Kidney capillary endothelial cell (primary cell): ENCODE results near the gene NAPB.
A peak's percentile ranks its signal among the peaks of the same experiment; 100 is the strongest.
"Not testable (repeated sequence)": the region's sequence is repeated elsewhere in the genome, so short reads cannot be mapped to it uniquely, and the experiment has no call there.

Experiments
- DNase-seq: peaks from one replicate; pipeline ENCODE4 v3.0.0-alpha.2; 2018; ENCODE audit warnings: low spot score

NAPB gene

DNA sequence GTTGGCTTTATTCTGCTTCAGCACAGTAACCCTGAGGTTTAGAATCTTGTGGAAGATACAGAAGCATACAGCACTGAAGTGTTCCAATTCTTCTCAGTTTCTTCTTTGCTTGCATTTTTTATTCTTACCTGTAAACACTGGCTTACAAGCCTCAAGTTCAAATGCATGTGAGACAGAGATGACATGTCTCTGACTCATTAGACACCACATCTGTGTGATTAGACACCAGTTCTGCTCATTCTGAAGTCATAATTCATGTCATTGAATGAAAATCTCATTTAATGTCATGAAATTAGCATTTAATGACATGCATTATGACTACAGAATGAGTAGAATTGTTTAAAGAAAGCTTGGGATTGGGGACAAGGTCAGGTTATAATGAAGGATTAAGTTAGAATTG is 53.5 kb downstream of the NAPB start:
- DNase-seq: no peak

DNA sequence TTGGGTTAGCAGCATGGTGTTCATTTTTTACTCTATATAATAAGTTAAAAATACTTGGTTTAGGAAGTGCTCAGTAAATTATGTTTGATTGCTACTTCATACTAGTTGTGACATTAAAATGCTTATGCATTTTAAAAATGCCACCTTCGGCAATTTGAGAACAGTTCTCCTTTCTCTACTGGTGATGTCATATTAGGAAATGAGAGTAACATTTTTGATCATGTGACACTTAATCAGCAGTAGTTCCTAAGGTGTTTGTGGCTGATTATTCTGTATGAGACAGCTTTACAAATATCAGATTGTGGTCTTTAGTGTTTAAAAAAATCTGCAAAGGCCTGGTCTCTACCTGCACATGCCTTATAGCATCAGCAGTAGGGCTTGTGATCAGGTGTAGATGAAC is 54.9 kb downstream of the NAPB start:
- DNase-seq: no peak

DNA sequence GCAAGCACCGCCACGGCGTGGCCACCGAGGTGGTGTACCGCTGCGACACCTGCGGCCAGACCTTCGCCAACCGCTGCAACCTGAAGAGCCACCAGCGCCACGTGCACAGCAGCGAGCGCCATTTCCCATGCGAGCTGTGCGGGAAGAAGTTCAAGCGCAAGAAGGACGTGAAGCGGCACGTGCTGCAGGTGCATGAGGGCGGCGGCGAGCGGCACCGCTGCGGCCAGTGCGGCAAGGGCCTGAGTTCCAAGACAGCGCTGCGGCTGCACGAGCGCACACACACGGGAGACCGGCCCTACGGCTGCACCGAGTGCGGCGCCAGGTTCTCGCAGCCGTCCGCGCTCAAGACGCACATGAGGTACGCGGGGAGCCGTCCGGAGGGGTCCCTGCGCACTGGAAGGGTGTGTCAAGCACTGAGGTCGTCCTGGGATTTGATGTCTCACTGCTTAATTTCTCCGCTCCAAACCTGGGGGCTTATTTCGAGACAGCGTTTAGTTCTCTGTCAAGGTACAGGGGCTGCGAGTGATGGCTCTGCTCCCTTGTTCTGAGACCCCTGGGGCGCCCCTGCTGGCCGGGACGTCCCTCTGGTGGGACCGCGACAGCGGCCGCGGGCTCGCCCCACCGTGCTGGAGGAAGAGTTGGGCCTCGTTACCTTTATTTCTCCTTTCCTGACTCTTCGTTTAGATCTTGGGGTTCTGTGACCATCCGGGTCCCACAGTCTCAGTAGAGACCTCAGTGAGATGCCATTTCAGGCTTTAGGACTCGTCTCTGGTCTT is 55.7 kb downstream of the NAPB start:
- DNase-seq: no peak

DNA sequence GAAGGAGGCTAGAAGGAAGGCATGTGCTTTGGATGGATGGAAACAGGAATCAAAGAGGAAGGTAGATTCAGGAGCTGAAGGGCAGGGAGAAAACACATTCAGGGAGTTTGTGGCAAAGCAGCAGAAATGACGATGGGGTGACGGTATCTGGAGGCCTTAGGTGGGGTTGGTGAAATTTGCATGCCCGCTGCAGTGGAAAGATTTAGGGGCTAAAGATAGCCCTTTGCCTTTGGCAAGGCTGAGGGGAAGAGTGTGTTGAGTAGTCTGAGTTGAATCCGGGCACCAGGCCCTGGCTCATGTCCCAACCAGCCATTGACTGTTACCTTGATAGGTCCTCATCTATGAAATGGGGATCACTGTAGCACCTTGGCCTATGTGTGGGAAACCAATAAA is 58.0 kb downstream of the NAPB start:
- no peak for DNase-seq

DNA sequence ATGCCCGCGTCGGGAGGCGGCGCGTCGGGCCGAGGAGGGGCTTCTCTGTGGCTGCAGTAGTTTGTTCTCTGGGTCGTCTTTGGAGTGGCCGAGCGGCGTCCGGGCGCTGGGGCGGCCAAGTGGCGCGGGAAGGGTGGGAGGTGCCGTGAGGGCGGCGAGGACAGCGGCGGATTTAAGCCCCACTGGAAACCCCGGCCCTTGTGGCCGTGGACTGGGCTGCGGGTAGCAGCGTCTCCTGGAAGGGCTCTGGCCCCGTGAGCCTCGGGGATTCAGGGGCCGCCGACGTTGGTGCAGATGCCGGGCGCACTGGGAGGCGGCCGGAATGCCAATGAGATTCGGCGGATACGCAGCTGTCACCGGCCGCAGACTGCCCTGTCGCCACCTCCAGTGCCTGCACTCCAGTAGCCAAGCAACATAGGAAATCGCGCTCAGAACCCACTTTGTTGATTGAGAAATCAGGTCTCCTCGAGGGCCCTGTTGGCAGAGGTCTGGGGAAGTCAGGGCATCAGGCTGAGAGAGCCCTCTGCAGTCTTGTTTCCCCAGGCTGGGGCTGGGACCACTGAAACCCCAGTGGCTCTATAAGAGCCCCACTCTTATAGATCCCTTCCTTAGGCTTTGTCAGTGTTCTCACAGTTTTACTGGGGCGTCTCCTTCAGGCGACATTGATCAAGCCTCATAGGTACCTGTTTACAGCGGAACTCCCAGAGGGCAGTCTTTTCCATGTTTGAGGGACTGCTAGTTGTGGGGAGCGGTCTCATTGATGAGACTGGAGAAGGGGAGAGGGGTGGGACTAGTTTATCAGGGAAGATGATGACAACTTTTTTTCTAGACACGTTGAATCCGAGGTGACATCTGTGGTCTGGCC is 58.7 kb downstream of the NAPB start:
- DNase-seq: peak; percentile 59

DNA sequence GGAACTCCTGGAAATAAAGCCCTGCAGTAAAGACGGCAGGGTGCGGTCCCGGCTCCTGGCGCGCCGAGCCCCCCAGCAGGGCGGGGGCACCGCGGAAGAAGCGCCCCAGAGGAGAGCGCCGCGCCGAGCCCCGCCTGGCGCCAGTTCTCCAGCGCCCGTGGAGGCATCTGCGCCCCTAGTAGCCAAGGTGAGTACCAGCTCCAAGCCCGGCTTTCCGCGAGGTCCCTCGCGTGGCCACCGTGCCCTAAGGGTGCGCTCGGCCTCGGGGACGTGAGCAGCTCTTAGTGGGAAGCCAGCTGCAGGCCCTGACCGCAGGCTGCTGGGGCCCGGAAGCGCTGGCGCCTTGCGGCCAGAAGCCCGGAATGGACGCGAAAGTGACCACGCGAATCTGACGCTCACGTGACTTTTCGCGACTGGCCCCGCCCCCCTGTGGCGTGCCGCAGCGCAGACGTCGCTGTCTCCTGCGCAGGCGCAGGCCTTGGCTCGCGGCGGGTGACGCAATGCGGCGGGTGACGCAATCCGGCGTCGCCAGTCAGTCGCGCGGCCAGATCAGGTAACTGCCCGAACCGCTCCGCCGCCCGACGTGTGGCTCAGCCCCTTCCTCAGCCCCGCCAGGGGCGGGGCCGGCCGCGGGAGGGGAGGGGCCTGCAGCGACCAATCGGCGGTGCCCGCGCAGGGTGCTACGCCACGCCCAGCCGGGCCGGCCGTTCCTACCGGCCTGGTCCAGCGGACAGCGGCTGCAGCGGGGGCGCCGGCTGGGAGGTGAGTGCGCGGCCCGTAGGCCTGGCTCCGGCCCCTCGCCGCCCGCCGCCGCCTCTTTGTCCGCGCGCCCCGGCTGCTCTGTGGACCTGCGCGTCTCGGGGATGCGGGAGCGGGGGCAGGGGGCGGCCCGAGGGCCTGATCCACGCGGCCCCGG is 59.6 kb downstream of the NAPB start, which contains the start of gene GZF1:
Gene GZF1, plus strand, starts transcription at position 707 of the 916 bp plus-strand sequence. CDS start 2,202 bp downstream, outside the sequence.
- peak; percentile 97 for DNase-seq

DNA sequence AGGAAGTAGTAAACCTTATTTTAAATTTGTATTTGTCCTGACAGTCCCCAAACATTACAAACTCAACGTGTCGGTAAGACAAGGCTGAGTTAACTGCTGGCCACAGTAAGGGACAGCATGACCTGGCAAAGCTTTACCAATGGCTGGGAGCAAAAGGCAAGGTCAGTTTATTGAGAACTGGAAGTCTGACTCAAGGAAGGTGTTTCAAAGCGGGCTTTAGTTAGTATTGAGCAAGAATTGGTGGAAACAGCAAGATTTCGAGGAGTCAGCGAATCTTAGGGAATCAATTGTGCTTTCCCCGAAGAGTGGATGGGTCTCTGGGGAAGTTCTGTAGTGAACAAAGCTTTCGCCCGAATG is 60.2 kb downstream of the NAPB start:
- DNase-seq: peak; percentile 37

DNA sequence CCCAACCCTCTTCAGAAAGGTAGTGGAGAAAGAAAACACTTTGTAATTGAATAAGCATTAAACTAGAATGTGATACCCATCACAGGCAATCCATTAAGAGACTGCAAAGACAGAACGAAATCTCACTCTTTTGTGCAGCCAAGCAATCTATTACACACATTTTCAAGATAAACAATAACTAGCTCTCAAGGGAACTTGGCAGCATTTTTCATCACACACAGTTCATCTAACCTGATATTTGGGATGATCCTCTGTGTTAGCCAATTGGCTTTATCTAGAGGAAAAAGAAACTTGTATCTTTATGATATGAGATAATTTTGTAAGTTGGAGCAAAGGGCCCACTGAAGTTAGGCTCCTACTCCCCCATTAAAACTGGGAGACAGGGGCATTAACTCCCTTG is 60.8 kb downstream of the NAPB start:
- no peak for DNase-seq

DNA sequence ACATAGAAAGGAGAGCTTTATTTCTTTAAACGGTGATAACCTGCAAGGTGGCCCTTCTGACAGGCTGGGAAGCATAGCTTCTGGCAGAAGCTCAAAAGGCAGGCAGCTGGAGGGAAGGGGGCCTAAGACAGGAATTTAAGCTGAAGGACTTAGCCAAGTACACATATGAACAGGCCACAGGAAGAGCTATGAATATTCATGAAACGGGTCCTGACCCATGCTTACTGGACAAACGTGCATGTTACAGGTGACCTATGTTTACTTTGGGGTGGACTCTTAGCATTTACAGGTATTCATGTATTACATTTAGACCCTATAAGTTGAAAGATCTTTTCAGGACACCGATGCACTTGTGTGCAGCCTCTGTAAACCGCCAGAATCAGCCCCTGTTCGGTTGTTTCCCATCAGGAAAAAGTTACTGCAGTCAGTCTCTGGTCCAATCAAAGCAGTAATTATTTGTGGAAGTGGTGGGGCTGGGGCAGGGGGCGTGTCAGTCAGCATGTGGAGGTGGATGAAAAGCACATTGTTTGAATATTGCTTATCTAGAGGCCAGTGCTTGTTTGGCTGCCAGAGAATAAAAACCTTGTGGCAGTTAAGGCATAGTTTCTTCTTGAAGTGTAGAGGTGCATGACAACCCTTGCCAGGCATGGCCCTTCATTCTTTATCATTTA is 62.2 kb downstream of the NAPB start:
- DNase-seq: no peak

DNA sequence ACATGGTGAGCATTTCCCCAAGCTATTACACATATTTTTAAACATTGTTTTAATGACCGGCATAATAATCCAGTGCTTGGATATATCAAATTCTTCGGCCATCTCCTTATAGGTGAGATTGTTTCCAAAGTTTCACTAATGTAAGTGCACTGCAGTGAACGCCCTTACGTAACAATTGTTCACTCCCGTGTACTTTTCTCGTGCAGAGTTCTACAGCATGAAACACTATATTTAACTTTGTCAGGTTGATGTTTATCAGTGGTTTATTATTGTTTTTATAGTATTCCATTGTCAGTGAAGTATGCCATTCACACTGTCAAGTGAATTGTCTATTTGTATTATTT is 62.8 kb downstream of the NAPB start:
- DNase-seq: no peak

DNA sequence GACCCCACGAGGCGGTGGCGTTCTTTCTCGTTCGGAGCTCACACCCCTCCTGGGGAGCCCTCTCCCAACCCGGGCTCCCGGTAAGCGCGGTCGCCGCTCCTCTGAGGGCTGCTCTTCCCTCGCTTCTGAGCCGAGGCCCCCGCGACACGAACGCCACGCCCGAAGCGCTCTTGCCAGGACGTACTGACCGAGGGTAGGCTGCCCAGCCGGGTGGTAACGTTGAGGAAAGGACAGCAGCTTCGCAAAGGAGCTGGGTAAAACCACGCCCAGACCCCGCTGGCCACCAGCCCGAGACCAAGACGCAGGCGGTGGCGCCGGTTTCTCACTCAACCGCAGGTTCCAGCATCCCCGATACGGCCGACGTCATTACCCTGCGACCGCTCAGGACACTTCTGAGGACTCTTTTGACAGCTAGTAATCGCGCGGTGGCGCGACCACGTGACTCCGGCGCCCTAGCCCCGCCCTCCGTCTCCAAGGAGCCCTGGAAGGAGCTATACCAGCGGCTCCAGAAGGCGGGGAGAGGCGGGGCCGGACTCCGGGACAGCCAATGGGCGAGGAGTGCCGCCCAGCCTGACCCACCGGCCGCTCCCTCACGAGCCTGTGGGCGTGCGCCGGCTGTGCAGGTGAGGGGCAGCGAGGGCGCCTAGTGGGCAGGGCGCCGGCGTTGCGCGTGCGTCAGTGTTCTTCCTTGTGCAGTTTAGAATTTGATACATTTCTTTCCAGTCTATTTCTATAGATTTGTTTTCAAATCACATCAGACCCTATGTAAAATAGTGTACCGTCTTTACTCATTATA is 63.3 kb downstream of the NAPB start:
- peak; percentile 99 for DNase-seq

DNA sequence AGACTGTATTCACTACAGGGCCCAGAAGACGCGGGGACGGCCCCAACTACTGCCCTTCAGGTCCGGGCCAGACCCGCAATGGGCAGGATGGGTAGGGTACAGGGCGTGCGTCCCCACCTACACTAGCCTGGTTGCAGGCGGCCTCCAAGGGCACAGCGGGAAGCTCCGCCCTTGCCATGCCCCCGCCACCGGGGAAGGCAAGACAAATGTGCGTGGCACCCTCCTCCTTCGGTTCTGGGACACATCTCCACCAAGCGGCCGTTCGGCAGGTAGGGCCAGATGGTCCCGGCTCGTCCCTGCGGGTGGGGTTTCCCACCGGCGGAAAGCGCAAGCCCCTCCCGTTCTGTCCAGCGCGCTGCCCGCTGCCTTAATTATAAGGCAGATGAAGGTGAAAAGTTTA is 65.1 kb downstream of the NAPB start:
- DNase-seq: no peak

DNA sequence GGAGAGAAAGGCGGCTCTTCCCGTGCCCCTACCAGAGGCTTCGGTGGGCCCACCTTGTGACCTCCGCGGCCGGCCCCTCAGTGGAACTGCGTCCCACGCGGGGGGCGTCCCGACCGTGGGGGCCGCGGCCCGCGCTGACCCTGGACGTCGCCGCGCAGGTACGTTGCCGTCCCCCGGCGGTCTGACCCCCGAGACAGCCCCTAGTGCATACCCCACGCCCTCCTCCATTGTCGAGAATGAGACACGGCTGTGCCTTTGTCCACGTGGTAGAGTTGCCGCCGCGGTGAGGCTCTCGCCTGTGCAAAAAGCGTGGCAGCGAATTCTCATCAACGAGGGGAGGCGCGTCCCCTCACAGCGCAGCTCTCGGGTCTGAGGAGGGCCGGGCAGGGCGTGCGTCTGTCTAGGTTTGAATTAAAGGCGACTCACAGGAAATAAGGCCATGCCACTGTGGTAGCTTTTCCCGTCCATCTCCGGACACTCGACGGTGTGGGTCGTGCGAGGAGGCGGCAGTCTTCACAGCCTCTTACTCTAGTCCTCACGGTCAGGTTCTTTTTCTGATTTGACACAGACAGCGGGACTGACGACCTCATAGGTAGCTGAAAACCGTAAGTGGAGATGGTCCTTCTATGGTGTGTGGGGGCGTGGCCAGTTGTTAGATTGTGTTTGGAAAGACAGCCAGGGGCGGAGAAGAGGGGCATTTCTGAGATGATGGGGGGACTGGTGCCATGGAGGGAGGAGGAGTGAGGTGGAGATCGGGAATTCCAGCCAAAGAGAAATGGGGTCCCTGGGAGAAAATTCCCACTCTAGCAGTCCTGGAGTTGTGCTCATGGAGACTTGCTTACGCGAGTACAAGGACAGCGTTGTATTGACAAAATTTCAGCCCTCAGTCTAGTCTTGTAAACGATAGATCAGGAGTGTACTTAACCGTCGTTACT is 70.1 kb downstream of the NAPB start:
- peak; percentile 39 for DNase-seq

DNA sequence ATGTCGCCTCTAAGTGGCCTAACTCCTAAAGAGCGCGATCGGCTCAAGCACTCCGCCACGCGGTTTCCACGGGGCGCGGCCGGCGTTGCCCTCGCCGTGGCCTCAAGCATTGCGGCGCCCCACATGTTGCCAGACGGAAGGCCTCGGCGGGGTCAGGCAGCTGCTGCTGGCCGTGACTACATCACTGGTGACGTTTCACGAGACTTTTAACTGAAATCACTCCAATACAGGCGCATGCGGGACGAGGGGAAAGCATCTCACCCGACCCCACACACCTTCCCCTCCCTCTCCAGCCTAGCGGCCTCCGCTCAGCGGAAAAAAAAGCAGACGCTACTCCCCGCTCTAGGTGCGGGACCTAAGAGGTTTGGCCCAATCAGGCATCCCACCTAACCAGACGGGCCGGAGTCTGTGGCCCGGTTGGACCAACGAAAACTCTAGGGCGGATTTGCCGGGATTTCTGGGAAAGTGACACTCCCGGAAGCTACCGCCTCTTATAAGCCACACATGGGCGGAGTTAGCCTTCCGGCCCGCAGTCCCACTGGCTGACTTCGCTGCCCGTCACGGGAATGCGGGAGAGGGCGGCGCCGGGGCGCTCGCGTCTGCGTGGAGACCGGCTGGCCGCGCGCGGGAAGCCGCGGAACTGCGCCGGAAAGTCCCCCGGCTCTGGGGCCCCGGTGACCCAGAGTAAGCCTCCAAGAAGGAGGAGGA is 70.9 kb downstream of the NAPB start, which contains the start of gene NXT1:
Gene NXT1, plus strand, starts transcription at position 596 of the 708 bp plus-strand sequence. CDS start 3,251 bp downstream, outside the sequence.
- DNase-seq: peak; percentile 95

DNA sequence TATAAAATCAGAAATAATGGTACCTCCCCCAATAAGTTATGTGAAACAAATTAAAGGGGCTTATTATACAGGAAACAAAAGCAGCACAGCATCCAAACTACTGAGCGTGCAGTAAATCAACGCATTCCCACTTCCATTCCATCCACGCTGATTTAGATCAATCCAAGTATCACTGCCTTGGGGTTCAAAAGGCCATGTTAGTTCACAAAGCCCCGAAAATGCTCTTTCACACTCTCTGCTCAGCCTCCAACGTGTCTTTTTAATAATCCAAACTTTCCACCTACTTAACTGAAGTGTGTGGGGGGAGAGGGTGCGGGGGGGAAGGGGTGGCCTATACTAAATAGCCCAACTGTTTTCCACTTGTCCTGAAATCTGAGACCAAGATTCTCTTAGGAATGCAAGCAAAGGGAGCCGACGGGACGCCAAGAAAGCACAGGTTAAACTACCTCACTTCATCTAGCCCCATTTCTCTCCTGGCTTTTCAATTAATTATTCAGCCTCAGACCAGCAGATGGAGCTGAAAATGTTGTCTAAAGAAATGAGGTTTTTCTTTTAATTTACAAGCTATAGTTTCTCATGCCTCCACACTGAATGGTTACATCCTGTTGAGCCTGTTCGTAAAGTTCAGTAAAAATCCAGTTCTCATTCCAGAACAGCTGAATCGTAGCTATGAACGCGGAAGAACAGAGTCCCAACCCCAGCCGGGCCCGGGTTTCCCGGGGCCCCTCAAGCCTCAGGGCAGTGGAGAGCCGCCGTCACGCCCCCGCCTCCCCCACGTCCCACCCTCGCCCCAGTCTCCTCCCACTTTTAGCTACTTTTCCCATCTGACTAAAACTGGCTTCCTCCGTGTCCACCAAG is 71.7 kb downstream of the NAPB start:
- no peak for DNase-seq

DNA sequence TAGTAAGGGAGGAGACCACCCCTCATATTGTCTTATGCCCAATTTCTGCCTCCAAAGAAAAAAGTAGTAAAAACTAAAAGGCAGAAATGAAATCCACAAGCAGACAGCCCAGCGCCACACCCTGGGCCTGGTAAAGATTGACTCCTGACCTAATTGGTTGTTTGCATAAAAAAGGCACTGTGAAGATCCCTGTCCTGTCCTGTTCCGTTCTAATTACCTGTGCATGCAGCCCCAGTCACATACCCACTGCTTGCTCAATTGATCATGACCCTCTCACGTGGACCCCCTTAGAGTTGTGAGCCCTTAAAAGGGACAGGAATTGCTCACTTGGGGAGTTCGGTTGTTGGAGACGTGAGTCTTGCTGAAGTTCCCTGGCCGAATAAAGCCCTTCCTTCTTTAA is 72.8 kb downstream of the NAPB start:
- not testable (repeated sequence) for DNase-seq

DNA sequence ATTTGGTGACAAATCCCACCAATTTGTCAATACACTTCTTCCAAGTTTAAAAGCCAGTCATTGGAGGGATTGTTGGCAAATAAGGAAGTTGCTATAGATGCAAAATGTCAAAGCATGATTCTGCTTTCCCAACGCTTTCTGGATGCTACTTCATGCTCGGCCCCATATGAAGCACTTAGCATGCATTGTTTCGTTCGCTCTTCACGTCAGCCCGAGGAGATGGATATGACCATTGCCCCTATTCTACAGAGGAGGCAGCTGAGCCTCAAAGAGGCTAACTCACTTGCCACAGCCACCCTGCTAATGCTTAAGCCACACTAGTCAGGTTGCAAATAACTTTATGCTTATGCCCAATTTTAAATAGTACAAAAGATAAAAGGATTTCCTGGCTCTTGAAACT is 73.5 kb downstream of the NAPB start:
- DNase-seq: no peak

DNA sequence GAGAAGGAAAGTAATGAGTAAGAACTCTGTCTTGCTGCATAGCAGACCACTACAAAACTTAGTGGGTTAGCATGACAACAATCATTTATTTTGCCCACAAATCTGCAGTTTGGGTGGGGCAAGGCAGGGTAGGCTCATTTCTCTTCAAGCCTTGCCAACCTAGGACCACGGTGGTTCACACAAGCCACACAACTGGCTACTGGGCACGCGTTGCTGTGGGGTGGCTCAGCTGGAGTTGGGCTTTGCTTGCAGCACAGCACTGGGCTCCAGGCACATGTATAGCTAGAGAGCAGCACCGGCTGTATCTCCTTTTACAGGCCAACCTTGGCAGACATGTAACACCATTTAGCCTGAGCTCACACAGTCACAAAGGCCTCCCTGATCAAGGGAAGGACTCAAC is 75.3 kb downstream of the NAPB start:
- no peak for DNase-seq
